ENCODE measurements around the gene OR10H2. TPM values are rescaled to one million over a fixed set of nuclear protein-coding genes. Genes with fewer than 3 reads are reported as not detected.

The OR10H2 gene
- polyA plus RNA-seq, 1 donor from 2014 or later, result not detected

GRCh38 chr19:15717809-15718208, 10.0 kb upstream of the OR10H2 start:
- Histone ChIP-seq H3K9me3 (ENCODE audit: low read length) (peaks cover under 1% of the 10 kb centered on the region), H3K79me2 (replicated peaks; ENCODE audit: insufficient read depth, low read length) (no peaks in the 10 kb centered on the region), H3K27me3 (ENCODE audit: insufficient read depth, low read depth, low read length) (no peaks in the 10 kb centered on the region), H3F3A (ENCODE audit: insufficient read depth, low read length, poor library complexity, severe bottlenecking) (no peaks in the 10 kb centered on the region), H3K9me2 (ENCODE audit: insufficient read depth, low read length) (no peaks in the 10 kb centered on the region), H4K20me1 (ENCODE audit: insufficient read depth) (no peaks in the 10 kb centered on the region), H3K9ac (ENCODE audit: low read length) (no peak overlapping the region), H3K36me3 (ENCODE audit: insufficient read depth, low read length) (no peaks in the 10 kb centered on the region), H3K4me2 (ENCODE audit: low read length) (no peak overlapping the region), H3K4me3 (ENCODE audit: low read length) (no peak overlapping the region), H3K27ac (ENCODE audit: low read length) (no peak overlapping the region), H2AFZ (ENCODE audit: low read depth, low read length) (no peak overlapping the region)
- TF ChIP-seq EZH2 (IDR thresholded peaks at IDR 0.05; ENCODE audit: borderline replicate concordance, insufficient read depth, low read length, poor library complexity, severe bottlenecking) (no peak), RAD21 (conservative IDR thresholded peaks at IDR 0.05) (no peak), CTCF (IDR thresholded peaks at IDR 0.05; ENCODE audit: poor library complexity, severe bottlenecking) (no peak), SMC3 (conservative IDR thresholded peaks at IDR 0.05; ENCODE audit: poor library complexity) (no peak), MXI1 (conservative IDR thresholded peaks at IDR 0.05; ENCODE audit: poor library complexity, severe bottlenecking) (no peak), TAF1 (IDR thresholded peaks at IDR 0.05; ENCODE audit: low read depth) (no peak), POLR2AphosphoS5 (IDR thresholded peaks at IDR 0.05) (no peak), EP300 (conservative IDR thresholded peaks at IDR 0.05; ENCODE audit: poor library complexity, severe bottlenecking) (no peak), REST (IDR thresholded peaks at IDR 0.05; ENCODE audit: borderline replicate concordance) (no peak)

DNA sequence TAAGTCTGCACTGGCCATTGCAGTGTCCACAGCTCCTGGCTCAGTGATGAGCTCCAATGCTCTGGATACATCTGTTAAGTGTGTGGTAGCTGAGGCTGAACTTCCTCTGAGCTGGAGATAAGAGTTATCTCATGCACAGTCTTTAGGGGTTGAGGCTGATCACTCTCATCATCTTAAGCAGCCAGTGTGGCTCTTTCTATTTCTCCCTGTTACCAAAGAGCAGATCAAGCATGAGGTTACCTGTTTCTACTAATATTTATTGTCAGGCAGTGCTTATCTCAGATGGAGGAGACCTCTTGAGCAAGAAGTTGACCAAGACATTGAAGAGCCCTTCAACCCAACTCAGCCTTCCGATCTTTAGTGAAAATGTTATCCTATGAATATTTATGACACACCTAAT, 6.6 kb upstream of the OR10H2 start:
- Histone ChIP-seq H3K9ac (ENCODE audit: low read length) (no peak overlapping the region), H3F3A (ENCODE audit: insufficient read depth, low read length, poor library complexity, severe bottlenecking) (no peaks in the 10 kb centered on the region), H3K9me2 (ENCODE audit: insufficient read depth, low read length) (no peaks in the 10 kb centered on the region), H3K4me2 (ENCODE audit: low read length) (no peak overlapping the region), H3K36me3 (ENCODE audit: insufficient read depth, low read length) (no peaks in the 10 kb centered on the region), H3K27ac (ENCODE audit: low read length) (no peak overlapping the region), H3K79me2 (replicated peaks; ENCODE audit: insufficient read depth, low read length) (no peaks in the 10 kb centered on the region), H3K27me3 (ENCODE audit: insufficient read depth, low read depth, low read length) (no peaks in the 10 kb centered on the region), H3K4me3 (ENCODE audit: low read length) (no peak overlapping the region), H3K9me3 (ENCODE audit: low read length) (peaks cover 3% of the 10 kb centered on the region), H2AFZ (ENCODE audit: low read depth, low read length) (no peak overlapping the region), H4K20me1 (ENCODE audit: insufficient read depth) (no peaks in the 10 kb centered on the region)
- no peak for TF ChIP-seq TAF1 (IDR thresholded peaks at IDR 0.05; ENCODE audit: low read depth)
- TF ChIP-seq MXI1 (conservative IDR thresholded peaks at IDR 0.05; ENCODE audit: poor library complexity, severe bottlenecking), result no peak
- TF ChIP-seq CTCF (IDR thresholded peaks at IDR 0.05; ENCODE audit: poor library complexity, severe bottlenecking), result no peak
- no peak for TF ChIP-seq EP300 (conservative IDR thresholded peaks at IDR 0.05; ENCODE audit: poor library complexity, severe bottlenecking)
- no peak for TF ChIP-seq EZH2 (IDR thresholded peaks at IDR 0.05; ENCODE audit: borderline replicate concordance, insufficient read depth, low read length, poor library complexity, severe bottlenecking)
- no peak for TF ChIP-seq SMC3 (conservative IDR thresholded peaks at IDR 0.05; ENCODE audit: poor library complexity)

Measured in neural cell (in vitro differentiated cells).